ENCODE measurements around the gene WDR81.
"Not testable (repeated sequence)": the region's sequence is repeated elsewhere in the genome, so short reads cannot be mapped to it uniquely, and the experiment has no call there.

The WDR81 gene

DNA sequence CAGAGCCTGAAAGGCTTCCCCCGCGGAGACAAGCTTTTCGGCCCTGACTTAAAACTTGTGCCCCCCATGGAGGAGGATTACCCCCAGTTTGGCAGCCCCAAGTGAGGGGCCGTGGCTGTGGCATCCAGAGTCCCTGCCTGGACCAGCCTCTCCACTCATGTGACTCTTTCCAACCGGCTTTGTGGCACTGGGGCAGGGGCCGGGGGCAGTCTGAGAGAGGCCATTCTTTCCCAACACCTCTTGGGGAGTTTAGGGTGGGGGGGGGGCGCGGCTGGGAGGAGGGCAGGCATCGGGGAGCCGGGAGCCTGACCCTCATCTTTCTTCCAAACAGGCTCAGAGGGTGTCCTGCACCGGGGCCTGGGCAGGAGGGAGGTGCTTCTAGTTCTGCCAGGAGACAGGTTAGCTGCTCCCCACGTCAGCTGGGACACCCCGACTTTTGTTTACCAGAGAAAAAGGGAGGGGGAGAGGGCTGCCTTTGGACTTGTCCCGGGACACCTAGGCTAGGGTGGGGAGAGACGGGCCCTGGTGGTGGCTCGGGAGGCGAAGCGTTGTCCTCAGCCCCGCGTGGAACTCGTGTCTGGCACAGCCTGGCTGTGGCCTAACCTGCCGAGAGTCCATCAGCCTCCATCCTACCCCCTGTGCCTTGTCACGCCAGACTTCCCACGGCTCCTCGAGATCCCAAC, 30.1 kb downstream of the WDR81 start:
- no peak for DNase-seq (ENCODE audit: low spot score)

DNA sequence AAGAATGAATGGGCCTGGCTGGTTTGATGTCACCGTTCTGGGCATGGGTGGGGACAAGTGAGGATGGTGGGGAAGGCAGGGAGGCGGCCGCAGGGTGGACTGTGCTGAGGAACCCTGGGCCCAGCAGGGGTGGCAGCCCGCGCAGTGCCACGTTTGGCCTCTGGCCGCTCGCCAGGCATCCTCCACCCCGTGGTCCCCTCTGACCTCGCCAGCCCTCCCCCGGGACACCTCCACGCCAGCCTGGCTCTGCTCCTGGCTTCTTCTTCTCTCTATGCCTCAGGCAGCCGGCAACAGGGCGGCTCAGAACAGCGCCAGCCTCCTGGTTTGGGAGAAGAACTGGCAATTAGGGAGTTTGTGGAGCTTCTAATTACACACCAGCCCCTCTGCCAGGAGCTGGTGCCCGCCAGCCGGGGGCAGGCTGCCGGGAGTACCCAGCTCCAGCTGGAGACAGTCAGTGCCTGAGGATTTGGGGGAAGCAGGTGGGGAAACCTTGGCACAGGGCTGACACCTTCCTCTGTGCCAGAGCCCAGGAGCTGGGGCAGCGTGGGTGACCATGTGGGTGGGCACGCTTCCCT, 30.8 kb downstream of the WDR81 start:
- no peak for DNase-seq (ENCODE audit: low spot score)

GRCh38 chr17:1755827-1756262, 31.3 kb downstream of the WDR81 start:
- no peak for DNase-seq (ENCODE audit: low spot score)

- no peak for DNase-seq (ENCODE audit: low spot score)
These were observed 34.3 kb downstream of the WDR81 start for GRCh38 chr17:1758807-1759206.

GRCh38 chr17:1759529-1759928, 35.0 kb downstream of the WDR81 start:
- no peak for DNase-seq (ENCODE audit: low spot score)

GRCh38 chr17:1762233-1762900, 37.9 kb downstream of the WDR81 start:
- no peak for DNase-seq (ENCODE audit: low spot score)

DNA sequence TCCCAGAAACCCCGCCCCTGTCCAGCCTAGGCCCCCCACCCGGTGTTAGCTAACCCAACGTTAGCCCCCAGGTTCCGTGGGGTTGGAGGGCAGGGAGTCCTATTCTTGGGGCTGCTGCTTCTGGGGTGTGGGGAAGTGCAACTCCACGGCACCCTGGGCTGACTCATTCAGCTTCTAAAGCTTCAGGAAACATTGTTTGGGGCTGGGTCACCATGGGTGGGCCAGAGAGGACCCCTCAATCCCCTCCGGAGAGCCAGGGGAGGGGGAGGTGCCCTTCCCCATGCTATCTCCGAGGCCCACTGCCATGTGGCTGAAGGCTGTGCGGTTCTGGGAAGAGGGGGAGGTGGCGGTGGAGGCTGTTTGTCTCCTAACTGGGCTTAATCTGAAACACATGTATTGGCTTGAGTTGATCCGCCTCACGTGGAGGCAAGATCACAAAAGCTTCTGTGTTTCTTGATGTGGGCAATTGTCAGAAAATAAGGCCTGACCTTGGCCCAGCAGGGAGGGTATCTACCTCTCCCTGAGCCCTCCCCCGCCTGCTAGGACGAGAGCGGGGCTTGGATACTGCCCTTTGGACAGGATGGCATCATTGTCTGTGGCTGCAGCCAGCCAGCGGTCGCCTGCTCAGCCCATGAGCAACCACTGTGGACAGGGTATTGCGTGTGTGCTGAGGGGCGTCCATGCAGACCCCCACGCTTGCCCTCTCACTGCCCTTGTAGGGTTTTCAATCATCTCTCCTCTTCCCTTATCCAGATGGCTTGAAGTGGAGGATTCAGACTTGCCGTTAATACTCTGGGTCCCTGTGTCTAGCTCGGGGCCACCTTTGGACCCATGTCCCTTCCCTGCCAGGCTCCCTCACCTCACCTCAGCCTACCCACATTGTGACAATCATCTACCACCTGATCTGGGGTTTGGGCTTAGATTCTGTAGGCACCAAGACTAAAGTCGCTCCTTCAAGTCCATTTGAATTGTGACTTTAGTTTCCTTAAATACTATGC, 38.7 kb downstream of the WDR81 start:
- DNase-seq (ENCODE audit: low spot score), result no peak

DNA sequence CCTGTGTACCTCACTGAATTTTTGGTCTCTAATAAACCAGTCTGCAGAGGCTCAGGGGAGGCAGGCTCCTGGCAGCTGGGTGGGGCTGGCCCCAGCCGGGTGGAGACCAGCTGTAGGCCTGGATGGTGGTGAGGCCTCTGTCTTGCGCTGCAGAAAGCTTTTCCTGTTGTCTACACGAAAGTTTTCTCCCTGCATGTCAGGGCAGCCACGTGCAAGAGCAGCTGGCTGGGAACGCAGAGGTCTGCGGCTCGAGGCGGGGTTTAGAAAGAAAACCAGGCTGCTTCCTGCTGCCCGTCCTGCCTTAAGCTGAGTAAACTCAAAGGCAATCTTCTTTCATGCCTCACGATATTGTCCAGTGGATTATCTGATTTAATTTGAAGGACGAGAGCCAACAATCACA, 39.8 kb downstream of the WDR81 start:
- DNase-seq (ENCODE audit: low spot score), result peak; percentile 6

GRCh38 chr17:1764705-1765104, 40.2 kb downstream of the WDR81 start:
- DNase-seq (ENCODE audit: low spot score), result not testable (repeated sequence)

GRCh38 chr17:1765576-1765975, 41.1 kb downstream of the WDR81 start:
- no peak for DNase-seq (ENCODE audit: low spot score)

DNA sequence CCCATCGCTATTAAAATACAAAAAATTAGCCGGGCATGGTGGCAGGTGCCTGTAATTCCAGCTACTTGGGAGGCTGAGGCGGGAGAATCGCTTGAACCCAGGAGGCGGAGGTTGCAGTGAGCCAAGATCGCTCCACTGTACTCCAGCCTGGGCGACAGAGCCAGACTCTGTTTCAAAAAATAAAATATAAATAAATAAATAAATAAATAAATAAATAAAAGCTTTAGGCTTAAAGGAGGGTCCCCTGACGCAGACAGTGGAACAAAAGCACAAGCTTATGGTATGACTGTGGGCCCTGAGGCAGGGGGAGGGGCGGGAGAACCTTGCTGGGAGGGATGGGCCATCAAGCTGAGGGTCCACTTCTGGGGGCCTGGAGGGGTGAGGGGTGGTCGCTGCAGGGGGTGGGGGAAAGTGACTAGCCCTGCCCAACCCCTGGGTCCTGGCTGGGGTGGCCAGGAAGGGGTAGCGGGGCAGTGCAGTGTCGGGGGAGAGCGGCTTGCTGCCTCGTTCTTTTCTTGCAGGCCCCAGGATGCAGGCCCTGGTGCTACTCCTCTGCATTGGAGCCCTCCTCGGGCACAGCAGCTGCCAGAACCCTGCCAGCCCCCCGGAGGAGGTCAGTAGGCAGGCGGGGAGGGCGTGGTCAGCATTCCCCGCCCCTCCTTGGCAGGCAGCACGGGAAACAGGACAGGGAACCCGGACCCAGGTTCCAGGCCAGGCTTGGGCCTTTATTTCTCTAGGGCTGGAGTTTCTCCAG, 42.1 kb downstream of the WDR81 start:
- no peak for DNase-seq (ENCODE audit: low spot score)

DNA sequence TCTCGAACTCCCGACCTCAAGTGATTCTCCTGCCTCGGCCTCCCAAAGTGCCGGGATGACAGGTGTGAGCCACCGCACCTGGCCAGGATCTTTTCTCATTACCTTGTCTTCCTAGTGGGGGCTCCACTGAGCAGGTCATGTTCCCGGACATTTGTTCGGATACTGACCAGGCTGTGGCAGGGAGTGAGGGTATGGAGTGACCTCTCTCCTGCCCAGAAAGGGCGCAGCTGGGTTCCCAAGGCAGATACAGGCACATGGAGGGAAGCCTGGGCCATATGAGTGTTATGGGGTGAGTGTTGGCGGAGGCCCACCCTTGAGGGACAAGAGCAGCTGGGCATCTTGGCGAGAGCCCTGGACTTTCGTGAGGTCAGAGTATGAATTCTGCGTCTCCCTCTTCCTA, 42.9 kb downstream of the WDR81 start:
- DNase-seq (ENCODE audit: low spot score), result no peak

DNA sequence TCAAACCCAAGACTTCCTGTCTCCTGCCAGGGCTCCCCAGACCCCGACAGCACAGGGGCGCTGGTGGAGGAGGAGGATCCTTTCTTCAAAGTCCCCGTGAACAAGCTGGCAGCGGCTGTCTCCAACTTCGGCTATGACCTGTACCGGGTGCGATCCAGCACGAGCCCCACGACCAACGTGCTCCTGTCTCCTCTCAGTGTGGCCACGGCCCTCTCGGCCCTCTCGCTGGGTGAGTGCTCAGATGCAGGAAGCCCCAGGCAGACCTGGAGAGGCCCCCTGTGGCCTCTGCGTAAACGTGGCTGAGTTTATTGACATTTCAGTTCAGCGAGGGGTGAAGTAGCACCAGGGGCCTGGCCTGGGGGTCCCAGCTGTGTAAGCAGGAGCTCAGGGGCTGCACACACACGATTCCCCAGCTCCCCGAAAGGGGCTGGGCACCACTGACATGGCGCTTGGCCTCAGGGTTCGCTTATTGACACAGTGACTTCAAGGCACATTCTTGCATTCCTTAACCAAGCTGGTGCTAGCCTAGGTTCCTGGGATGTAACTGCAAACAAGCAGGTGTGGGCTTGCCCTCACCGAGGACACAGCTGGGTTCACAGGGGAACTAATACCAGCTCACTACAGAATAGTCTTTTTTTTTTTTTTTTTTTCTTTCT, 45.4 kb downstream of the WDR81 start:
- no peak for DNase-seq (ENCODE audit: low spot score)

DNA sequence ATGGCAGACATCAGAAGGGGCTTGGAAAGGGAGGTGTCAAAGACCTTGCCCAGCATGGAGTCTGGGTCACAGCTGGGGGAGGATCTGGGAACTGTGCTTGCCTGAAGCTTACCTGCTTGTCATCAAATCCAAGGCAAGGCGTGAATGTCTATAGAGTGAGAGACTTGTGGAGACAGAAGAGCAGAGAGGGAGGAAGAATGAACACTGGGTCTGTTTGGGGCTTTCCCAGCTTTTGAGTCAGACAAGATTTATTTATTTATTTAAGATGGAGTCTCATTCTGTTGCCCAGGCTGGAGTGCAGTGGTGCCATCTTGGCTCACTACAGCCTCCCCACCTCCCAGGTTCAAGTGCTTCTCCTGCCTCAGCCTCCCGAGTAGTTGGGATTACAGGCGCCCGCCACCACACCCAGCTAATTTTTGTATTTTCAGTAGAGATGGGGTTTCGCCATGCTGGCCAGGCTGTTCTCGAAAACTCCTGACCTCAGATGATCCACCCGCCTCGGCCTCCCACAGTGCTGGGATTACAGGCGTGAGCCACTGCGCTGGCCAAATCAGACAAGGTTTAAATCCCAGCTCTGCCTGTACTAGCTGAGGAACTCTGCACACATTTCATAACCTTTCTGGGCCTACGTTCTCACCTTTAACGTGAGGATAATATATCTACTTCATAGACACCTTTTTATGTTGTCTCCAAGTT, 48.6 kb downstream of the WDR81 start:
- not testable (repeated sequence) for DNase-seq (ENCODE audit: low spot score)

GRCh38 chr17:1773696-1774181, 49.2 kb downstream of the WDR81 start:
- no peak for DNase-seq (ENCODE audit: low spot score)

DNA sequence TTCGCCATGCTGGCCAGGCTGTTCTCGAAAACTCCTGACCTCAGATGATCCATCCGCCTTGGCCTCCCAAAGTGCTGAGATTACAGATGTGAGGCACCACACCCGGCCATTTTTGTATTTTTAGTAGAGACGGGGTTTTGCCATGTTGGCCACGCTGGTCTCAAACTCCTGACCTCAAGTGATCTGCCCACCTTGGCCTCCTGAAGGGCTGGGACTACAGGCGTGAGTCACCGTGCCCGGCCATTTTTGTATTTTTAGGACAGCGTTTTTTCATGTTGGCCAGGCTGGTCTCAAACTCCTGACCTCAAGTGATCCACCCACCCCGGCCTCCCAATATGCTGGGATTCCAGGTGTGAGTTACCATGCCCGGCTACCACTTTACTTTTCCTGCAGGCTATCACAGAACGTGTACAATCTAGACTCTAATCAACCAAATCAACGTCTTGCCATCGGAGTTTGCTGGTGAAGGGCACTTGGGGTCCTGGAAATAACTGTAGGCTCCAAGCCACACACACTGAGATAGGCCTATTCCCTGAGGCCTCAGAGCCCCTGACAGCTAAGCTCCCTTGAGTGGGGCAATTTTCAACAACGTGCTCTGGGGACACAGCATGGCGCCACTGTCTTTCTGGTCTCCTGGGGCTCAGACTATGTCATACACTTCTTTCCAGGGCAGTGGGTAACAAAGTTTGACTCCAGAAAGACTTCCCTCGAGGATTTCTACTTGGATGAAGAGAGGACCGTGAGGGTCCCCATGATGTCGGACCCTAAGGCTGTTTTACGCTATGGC, 50.1 kb downstream of the WDR81 start:
- no peak for DNase-seq (ENCODE audit: low spot score)

DNA sequence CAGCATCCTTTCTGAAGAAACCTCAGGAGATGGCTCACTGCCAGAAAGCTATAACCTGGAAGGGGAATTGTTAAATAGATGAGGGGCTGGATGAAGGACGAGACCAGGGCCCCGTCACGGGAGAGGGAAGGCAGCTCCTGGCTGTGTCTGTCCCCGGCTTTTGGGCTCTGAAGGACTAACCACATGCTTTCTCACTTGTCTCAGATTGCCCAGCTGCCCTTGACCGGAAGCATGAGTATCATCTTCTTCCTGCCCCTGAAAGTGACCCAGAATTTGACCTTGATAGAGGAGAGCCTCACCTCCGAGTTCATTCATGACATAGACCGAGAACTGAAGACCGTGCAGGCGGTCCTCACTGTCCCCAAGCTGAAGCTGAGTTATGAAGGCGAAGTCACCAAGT, 51.8 kb downstream of the WDR81 start:
- no peak for DNase-seq (ENCODE audit: low spot score)

DNA sequence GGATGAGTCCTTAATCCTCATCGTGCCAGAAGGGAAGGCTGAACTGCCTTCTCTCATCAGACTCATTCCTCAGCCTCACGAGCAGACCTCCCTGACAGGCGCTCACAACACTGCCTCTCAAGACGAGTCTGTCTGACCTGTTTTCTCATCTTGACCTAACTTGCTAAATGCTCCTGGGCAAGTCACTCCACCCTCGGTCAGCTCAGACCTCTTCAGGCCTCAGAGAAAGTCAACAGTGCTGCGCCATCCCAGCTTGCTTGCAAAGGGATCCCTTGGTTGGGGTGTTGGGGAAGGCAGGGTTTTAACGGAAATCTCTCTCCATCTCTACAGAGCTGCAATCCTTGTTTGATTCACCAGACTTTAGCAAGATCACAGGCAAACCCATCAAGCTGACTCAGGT, 52.4 kb downstream of the WDR81 start:
- DNase-seq (ENCODE audit: low spot score), result no peak

DNA sequence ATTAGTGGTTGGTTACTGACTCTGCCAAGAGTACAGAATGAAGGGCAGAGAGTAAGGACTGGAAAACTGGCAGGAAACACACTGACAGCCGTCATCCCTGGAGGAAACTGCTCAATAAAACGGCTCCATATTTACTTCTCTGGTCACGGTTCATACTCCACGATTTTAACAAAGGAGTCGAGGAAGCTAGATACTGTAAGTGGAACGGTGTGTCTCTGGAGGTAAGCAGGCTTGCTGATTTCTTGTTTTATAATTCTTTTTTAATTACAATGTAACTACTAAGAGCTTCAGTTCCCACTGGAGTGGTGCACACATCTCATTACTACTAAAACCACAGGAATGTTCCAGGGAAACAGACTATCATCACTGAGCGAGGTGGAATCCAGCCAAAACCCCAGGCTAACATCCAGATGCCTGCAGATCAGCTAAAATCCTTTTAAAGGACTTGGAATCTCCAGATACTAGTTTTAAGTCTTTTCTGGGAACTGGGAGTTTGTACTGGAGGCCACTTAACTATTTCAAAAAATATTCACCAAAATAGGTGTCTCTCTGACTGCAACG, 55.1 kb downstream of the WDR81 start:
- DNase-seq (ENCODE audit: low spot score), result no peak
